HG02678 (cell line): ENCODE measurements around the gene DNAI2.

Experiments
- ATAC-seq: cut with Tn5 transposase; IDR thresholded peaks from one replicate; pipeline ENCODE4 v1.9.1; 2021; ENCODE audit warnings: mild to moderate bottlenecking, moderate library complexity; ENCODE audit not compliant: unreplicated experiment

Gene DNAI2

GRCh38 chr17:74274060-74274708 is at the start of gene DNAI2:
Gene DNAI2 (plus strand): TSS chr17:74274234. CDS start chr17:74281818, 7,584 bp downstream.
- no peak for ATAC-seq

- no peak for ATAC-seq
Measured at GRCh38 chr17:74224959-74225725, 48.9 kb upstream of the DNAI2 start.

GRCh38 chr17:74226252-74226651 is 47.8 kb upstream of the DNAI2 start:
- ATAC-seq = no peak

GRCh38 chr17:74227271-74228080 is 46.6 kb upstream of the DNAI2 start:
- no peak for ATAC-seq

GRCh38 chr17:74228306-74228978 is 45.6 kb upstream of the DNAI2 start:
- no peak for ATAC-seq

- ATAC-seq = no peak
Measured at GRCh38 chr17:74230896-74231295, 43.1 kb upstream of the DNAI2 start.

- no peak for ATAC-seq
Measured at GRCh38 chr17:74231928-74232907, 41.8 kb upstream of the DNAI2 start.

GRCh38 chr17:74233937-74234336 is 40.1 kb upstream of the DNAI2 start:
- no peak for ATAC-seq

- no peak for ATAC-seq
Measured at GRCh38 chr17:74234486-74234885, 39.5 kb upstream of the DNAI2 start.

- ATAC-seq = no peak
Measured at GRCh38 chr17:74235040-74235581, 38.9 kb upstream of the DNAI2 start.

- ATAC-seq = no peak
Measured at GRCh38 chr17:74235911-74236371, 38.1 kb upstream of the DNAI2 start.

- no peak for ATAC-seq
Measured at GRCh38 chr17:74237321-74237720, 36.7 kb upstream of the DNAI2 start.

GRCh38 chr17:74239172-74239571 is 34.9 kb upstream of the DNAI2 start:
- ATAC-seq = no peak

GRCh38 chr17:74240618-74241205 is 33.3 kb upstream of the DNAI2 start:
- ATAC-seq = no peak

- ATAC-seq = no peak
Measured at GRCh38 chr17:74241431-74241830, 32.6 kb upstream of the DNAI2 start.

GRCh38 chr17:74241847-74242246 is 32.2 kb upstream of the DNAI2 start:
- no peak for ATAC-seq

- no peak for ATAC-seq
Measured at GRCh38 chr17:74243013-74243755, 30.9 kb upstream of the DNAI2 start.

GRCh38 chr17:74244128-74244527 is 29.9 kb upstream of the DNAI2 start:
- no peak for ATAC-seq
